Bronchial epithelial cell (primary cell): ENCODE results near the gene TCERG1L. TPM values are rescaled to one million over a fixed set of nuclear protein-coding genes. Genes with fewer than 3 reads are reported as not detected.
"Not testable (repeated sequence)": the region's sequence is repeated elsewhere in the genome, so short reads cannot be mapped to it uniquely, and the experiment has no call there.

Source experiments
- DNase-seq: peaks from one replicate; pipeline ENCODE4 v3.0.0-alpha.2; 2010; ENCODE audit warnings: low read depth
- FAIRE-seq: peaks from 2 replicates; lab custom pipeline; 2011; peaks lifted over from hg19 to GRCh38; lab: Jason Lieb, UNC
- H3K27me3 ChIP-seq: 2 replicates; pipeline ENCODE4 v1.5.1; 2011; ENCODE audit warnings: low read length; ENCODE audit not compliant: control insufficient read depth, insufficient read depth
- H3K36me3 ChIP-seq: 2 replicates; pipeline ENCODE4 v1.5.1; 2011; ENCODE audit warnings: low read length; ENCODE audit not compliant: control insufficient read depth, insufficient read depth
- H3K4me3 ChIP-seq: 2 replicates; pipeline ENCODE4 v1.5.1; 2011; ENCODE audit warnings: mild to moderate bottlenecking, low read depth, low read length, control low read depth
- CTCF ChIP-seq: IDR thresholded peaks from 2 replicates; pipeline ENCODE4 v1.5.1; 2011; ENCODE audit warnings: mild to moderate bottlenecking, moderate library complexity, low read length, control low read depth, inconsistent platforms; ENCODE audit not compliant: insufficient read depth, severe bottlenecking
- total RNA-seq: library from RNA; depleted of rRNA; stranded (reverse); fragments of >200 nt; gene quantifications from 2 replicates; pipeline ENCODE4 v1.2.1, GENCODE V29; 2014

Gene TCERG1L
- total RNA-seq, 1 donor from 2014 or later = not detected

DNA sequence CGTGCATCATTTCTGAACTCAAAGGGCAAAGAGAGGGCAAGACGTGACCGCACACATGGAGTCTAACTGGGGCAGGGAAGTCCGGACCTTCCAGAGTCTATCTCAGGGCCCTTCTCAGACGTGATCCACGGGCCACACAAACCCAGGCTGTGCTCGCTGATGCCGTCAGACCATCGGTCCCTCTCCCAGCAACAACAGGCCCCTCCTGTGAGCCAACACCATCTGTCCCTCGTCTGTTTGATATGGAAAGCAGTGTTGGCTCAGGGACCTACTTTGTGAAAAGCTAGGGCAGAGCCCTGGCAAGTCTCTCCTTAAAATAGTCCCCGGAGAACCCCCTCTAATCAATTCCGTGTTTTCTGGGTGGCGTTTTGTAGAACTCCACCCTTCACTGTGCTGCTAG is 208.8 kb downstream of the TCERG1L start:
- FAIRE-seq (no peak), DNase-seq (no peak)
- TF ChIP-seq CTCF = no peak
- Histone ChIP-seq H3K4me3 (no peak overlapping the region), H3K36me3 (no peaks in the 10 kb centered on the region), H3K27me3 (no peaks in the 10 kb centered on the region)

- Histone ChIP-seq H3K27me3 (no peaks in the 10 kb centered on the region), H3K36me3 (no peaks in the 10 kb centered on the region), H3K4me3 (no peak overlapping the region)
- TF ChIP-seq CTCF = no peak
- FAIRE-seq = peak; percentile 7
- no peak for DNase-seq
Observed at GRCh38 chr10:131102147-131102546, 209.4 kb downstream of the TCERG1L start.

DNA sequence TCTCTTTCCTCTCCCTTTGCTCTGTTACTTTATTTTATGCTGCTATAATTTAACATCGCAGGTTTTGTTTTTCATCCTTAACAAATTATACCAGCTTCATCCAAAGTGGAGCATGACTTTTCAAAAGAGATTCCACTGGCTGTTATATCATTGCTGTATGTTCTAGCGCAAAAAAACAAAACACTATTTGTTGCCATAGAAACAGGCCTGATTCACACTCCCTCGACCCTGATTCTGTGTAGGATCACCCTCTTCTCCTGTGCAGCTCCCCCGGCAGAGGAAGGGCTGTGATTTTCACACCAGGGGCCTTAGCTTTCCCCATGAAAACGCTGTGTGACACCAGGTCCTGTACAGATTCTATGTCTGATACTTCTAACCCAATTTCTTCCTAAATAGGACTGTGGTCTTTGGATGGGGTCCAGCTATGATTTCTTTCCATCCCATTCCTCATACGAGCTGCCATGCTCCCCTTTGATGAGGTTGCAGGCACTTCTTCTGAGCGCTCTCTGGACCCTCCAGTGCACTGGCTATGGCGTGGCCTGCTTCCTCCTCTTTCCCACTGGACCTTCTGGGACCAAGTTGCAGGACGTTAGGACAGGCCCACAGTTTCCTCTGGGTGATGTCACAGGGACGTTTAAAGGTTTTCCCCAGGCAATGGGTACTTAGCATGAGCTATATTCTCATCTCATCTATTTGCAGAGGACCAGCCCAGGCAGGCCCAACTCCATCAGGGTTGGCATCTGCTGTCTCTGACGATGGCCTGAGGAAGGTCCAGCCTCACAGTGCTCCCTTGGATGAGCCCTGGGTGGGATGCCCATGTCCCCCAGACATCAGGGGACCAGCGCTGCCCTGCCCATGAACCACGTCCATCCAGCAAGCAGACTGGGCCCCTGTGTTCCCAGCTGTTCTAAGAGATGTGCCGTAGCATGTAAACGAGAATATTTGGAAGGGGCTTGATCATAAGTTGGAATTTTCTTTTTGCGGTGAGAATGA is 210.8 kb downstream of the TCERG1L start:
- H3K4me3 ChIP-seq, H3K36me3 ChIP-seq, DNase-seq, H3K27me3 ChIP-seq: not testable (repeated sequence)
- peak; percentile 7 for FAIRE-seq

- Histone ChIP-seq H3K27me3 (no peaks in the 10 kb centered on the region), H3K4me3 (no peak overlapping the region), H3K36me3 (no peaks in the 10 kb centered on the region)
- no peak for DNase-seq
- FAIRE-seq = no peak
- no peak for TF ChIP-seq CTCF
Observed at GRCh38 chr10:131099028-131099726, 212.3 kb downstream of the TCERG1L start.

GRCh38 chr10:131098416-131098952 is 213.0 kb downstream of the TCERG1L start:
- no peak overlapping the region for H3K4me3 ChIP-seq
- no peaks in the 10 kb centered on the region for H3K36me3 ChIP-seq
- TF ChIP-seq CTCF = no peak
- no peaks in the 10 kb centered on the region for H3K27me3 ChIP-seq
- no peak for DNase-seq
- peak; percentile 40 for FAIRE-seq

GRCh38 chr10:131096031-131096430 is 215.5 kb downstream of the TCERG1L start:
- DNase-seq (no peak), FAIRE-seq (no peak)
- no peak for TF ChIP-seq CTCF
- no peak overlapping the region for H3K4me3 ChIP-seq
- no peaks in the 10 kb centered on the region for H3K27me3 ChIP-seq
- no peaks in the 10 kb centered on the region for H3K36me3 ChIP-seq
